Measurements from ENCODE around the gene GLYR1.

GRCh38 chr16:4775005-4775404 lies 72.1 kb downstream of the GLYR1 start:
- TF ChIP-seq CTCF (IDR thresholded peaks at IDR 0.05; ENCODE audit: low read depth, low read length, missing input control) = no peak
- TF ChIP-seq, protein P1, sequence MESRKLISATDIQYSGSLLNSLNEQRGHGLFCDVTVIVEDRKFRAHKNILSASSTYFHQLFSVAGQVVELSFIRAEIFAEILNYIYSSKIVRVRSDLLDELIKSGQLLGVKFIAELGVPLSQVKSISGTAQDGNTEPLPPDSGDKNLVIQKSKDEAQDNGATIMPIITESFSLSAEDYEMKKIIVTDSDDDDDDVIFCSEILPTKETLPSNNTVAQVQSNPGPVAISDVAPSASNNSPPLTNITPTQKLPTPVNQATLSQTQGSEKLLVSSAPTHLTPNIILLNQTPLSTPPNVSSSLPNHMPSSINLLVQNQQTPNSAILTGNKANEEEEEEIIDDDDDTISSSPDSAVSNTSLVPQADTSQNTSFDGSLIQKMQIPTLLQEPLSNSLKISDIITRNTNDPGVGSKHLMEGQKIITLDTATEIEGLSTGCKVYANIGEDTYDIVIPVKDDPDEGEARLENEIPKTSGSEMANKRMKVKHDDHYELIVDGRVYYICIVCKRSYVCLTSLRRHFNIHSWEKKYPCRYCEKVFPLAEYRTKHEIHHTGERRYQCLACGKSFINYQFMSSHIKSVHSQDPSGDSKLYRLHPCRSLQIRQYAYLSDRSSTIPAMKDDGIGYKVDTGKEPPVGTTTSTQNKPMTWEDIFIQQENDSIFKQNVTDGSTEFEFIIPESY (IDR thresholded peaks at IDR 0.05) = no peak
- TF ChIP-seq YY1 (IDR thresholded peaks at IDR 0.05) = no peak
